GM21528 (cell line): ENCODE data around the gene ANKZF1.
A peak's percentile ranks its signal among the peaks of the same experiment; 100 is the strongest.

ENCODE experiments used
- ATAC-seq: cut with Tn5 transposase; IDR thresholded peaks from one replicate; pipeline ENCODE4 v1.9.1; 2021; ENCODE audit warnings: mild to moderate bottlenecking, moderate library complexity; ENCODE audit not compliant: unreplicated experiment, low FRiP score

ANKZF1 gene

DNA sequence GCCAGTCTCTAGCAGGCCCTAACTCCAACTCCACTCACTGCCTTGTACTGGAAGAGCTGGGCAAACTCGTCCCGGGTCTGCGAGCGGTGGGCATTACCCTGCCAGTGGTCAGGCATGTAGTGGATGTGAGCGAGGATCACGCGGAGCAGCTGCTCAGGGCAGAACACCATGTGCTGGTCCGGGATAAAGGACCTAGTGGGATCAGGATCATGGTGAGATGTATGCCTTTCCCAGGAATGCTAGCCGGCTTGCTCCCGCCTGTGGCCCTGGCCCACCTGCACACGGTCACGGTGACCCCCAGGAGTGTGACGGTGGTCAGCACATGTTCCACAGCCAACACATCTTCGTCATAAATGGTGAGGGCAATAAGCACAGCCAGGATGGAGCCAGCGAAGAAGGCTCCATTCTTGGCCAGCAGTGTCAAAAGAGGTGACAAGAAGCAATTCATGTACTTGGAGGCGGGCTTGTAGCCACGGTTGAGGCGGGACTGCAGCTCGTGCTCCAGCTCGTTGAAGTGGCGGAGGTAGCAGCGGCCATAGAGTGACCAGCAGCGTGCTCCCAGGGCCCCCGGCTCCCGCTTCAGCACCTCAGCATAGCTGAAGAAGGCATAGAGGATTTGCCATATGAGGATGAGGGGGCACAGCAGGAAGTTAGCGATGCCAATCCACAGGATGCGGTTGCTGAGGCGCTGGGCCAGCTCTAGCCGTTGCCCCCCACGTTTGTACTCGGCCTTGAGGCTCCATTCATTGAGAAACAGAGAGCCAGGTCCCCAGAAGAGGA, 5.6 kb upstream of the ANKZF1 start:
- ATAC-seq = no peak

- ATAC-seq = no peak
These were observed 4.3 kb upstream of the ANKZF1 start for GRCh38 chr2:219225350-219225749.

- ATAC-seq = no peak
These were observed 1.3 kb upstream of the ANKZF1 start for GRCh38 chr2:219228041-219228910.

DNA sequence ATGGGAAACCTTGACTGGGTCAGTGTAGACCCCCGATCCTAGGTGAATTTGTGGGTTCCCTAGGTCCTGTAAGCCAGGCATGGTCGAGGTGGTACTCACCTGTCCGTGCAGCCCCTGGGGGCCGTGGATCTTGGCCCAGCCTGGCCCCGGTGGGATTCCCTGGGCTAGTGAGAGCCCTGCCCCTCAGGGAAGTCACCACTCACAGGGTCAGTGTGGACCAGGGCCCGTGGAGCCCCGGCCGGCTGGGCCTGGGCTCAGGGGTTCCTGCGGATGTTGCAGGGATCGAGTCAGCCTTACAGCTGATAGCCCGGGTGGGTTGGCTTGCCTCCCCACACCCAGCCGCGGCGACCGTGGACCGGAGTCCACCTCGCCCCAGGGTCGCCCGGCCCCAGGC, 698 bp upstream of the ANKZF1 start:
- peak; percentile 1 for ATAC-seq

DNA sequence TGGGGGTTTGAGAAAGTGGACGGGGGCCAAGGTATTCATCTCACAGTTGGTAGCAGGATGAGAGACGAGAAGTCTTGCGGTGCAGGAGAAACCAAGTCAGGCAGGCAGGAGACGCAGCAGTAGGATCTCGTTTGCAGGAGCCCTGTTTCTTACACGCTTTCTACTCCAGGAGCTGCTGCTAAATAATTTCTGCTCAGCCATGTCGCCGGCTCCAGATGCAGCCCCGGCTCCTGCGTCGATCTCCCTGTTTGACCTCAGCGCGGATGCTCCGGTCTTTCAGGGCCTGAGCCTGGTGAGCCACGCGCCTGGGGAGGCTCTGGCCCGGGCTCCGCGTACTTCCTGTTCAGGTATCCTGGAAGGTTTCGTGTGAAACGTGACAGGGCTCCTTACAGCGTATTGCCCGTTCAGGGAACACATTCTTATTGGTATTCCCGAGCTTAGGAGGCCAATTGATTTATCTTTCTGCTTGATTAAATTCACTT, 494 bp downstream of the ANKZF1 start:
- no peak for ATAC-seq

GRCh38 chr2:219234331-219234730, 4.7 kb downstream of the ANKZF1 start:
- no peak for ATAC-seq

DNA sequence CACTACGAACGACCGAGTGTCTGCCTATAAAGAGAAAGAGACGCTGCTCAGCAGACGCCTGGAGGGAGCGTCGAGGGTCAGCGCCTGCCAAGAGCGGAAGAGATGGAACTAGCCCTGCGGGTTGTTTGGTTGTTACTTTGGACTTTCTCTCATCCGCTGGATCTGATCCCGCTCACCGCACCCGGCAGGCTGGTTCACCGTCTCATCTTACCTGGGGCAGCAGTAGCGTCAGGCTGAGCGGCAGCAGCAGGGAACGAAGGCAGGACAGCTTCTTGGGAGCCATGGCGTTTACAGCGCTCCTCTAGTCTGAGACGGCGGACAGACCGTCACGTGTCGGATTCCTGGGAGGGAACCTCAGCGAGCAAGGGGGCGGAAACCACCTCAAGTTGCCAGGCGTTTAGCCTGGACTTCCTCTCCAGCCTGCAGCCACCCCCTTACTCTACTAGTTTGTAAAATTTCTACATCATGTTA, 13.7 kb downstream of the ANKZF1 start:
- ATAC-seq = no peak

GRCh38 chr2:219244789-219245147, 15.2 kb downstream of the ANKZF1 start:
- ATAC-seq = no peak

DNA sequence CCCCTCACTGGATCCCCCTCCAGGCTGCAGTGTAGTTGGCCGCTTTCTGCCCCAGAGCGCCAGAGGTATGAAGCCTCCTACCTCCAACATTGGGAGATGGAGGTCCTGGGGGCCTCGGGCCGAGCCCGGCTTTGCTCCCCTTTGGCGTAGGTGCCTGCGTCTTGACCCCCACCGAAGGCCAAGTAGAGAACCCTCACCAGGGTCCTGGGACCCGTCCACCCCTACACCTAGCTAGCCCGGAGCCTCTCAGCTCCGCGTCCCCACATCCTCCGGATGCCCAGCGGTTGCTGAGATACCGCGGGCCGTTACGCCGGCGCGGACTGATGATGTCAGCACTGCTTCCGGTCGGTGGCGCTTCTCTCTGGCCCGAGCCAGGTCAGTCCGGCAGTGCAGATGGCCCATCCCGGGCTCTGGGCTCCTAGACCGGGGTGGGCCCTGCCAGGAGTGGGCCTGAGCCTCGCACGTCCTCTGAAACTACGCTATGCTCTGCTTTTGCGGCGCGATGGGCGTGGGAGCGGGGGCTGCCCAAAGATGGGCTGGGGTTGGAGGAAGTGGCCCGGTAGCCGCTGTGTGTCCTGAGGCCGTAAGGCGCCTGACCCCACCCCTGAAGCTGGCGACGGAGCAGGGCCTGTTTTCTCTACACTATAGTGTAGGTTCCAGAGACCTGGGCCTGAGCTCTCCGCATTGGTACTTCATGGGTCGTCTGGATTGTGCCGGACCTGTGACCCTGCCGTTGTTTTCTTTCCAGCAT, 15.7 kb downstream of the ANKZF1 start, which contains the start of the genes GLB1L and STK16:
TSS of gene GLB1L (minus strand) at position 297 of the 751 bp plus-strand sequence. CDS start 1,871 bp downstream, outside the sequence.
TSS of gene STK16 (plus strand) at position 332 of the 751 bp plus-strand sequence. CDS start 521 bp downstream, outside the sequence.
- peak; percentile 70 for ATAC-seq

DNA sequence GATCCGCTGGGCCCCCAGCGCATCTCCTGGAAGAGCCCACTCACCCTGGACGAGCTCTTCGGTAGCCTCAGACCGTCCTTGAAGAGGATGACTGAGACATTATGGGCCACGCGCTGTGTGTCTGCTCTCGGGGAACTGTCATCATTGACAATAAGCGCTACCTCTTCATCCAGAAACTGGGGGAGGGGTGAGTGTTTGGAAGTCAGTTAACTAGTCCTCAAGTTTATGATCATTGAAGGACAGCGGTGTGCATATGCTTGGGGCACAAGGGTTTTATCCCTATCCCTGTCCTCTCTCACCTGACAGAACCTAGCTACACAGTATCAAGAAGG, 16.3 kb downstream of the ANKZF1 start:
- ATAC-seq = no peak

DNA sequence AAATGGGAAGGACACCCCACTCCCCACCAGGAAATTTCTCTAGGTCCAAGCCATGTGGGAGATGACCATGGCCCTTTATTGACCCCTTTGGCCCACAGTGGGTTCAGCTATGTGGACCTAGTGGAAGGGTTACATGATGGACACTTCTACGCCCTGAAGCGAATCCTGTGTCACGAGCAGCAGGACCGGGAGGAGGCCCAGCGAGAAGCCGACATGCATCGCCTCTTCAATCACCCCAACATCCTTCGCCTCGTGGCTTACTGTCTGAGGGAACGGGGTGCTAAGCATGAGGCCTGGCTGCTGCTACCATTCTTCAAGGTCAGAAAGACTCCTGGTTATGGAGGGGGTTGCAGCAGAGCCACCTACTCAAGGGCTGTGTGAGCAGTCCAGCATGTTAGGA, 17.0 kb downstream of the ANKZF1 start:
- ATAC-seq = no peak

- no peak for ATAC-seq
These were observed 18.4 kb downstream of the ANKZF1 start for GRCh38 chr2:219247678-219248642.

DNA sequence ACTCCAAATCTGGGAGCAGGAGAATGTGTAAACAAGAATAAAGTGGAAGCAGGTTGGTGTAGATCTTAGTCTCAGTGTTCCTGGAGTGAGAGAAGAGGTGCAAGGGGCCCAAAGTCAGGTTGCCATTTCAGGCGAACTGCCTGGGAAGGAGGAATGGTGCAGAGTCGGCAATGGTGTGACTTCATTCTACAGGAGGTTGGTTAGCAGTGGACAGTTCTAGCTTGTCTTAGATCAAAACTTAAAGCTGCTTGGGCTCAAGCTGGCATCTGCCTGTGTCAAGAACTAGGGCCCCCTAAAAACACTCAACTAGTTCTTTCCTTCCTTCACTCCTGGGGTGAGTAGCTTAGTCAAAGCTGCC, 19.2 kb downstream of the ANKZF1 start:
- ATAC-seq = no peak

DNA sequence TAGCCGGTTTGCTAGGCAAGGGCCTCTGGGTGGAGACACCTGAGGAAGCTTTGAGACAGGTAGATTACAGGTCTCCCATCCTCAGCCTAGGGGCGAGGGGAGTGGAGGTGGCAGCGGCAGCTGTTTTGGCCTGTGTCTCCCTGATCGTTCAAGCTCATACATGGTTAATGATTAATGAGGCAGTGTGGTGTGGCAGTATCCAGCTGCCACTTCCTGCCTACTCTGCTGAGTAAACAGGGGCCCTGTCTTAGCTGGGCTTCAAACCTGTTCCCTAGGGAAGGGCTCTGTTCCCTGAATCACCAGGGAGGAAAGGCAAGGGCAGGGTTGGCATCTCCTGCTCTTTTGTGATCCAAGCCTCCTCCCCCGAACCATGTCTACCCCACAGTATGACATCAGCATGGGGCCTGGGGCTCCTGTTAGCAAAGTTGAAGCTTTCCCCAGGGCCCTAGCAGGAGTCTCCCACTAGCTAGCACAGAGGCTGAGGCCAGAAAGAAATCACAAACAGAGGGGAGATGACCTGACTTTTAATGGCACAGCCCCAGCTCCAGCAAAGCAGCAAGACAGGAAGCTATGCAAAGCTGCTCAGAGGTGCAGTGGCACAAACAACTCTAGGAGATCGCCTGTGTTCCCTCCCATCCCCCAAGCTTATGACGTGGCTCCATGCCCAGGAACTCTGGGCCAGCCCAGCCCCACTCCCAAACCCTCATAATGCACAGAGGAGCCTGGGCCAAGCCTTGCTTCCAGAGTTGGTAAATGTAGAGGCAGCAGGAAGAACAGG, 19.8 kb downstream of the ANKZF1 start:
- peak; percentile 36 for ATAC-seq

- no peak for ATAC-seq
These were observed 20.6 kb downstream of the ANKZF1 start for GRCh38 chr2:219250049-219250781.

DNA sequence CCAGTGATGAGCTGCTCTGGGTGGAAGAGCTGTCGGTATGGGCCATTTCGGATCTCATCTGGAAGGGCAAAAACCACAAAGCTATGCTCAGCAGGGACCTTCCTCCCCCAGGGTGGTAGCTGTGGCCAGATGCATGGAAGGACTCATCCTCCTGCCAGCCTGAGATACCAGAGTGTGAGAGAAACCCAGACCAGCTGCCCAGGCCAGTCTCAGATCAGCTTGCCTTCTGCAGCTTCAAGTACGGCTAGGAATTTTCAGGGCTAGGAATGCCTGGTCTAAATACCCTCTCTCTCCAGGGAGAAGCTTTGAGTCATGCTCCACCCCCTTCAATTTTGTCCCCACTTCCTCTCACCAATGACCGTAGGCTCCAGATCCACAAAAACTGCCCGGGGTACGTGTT, 22.1 kb downstream of the ANKZF1 start:
- ATAC-seq = no peak

DNA sequence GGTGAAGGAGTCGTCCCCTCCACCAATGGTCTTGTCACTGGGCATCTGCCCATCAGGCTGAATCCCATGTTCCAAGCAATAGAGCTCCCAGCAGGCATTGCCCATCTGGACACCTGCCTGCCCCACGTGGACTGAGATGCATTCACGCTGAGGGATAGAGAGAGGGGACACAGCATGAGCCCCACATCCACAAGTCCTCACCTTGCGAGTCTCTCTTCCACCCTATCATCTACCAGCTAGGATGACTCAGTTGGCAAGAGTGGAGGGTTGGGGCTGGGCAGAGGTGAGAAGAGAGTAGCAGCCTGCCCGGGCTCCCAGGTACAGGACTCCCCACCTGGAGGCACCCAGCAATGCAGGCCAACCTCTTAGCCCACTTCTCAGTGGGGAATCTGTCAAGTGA, 22.5 kb downstream of the ANKZF1 start:
- no peak for ATAC-seq

DNA sequence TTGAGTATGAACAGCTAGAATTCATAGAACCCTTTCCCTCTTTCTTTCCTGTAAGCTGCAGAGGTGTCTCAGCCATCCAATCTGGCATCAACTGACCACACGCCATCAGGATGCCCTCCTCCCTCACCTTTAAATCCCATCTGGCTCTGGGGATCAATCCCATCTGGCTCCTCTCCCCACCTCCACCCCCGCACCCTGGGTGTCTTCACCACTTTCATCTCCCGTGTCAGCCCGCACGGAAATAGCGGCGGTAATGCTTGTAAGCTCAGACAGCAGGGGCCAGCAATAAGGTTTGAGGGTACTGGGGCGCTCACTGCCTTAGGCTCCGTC, 22.9 kb downstream of the ANKZF1 start:
- ATAC-seq = no peak
